Kidney glomerular epithelial cell (primary cell): ENCODE measurements around the gene PLCB4.

ENCODE experiments used
- DNase-seq: peaks from one replicate; lab custom pipeline; 2025; lab: John Stamatoyannopoulos, UW

PLCB4 gene

GRCh38 chr20:9103955-9104354 is 35.1 kb downstream of the PLCB4 start:
- DNase-seq = peak; percentile 6

- no peak for DNase-seq
Measured at GRCh38 chr20:9108260-9108659, 39.4 kb downstream of the PLCB4 start.

GRCh38 chr20:9109566-9109965 is 40.7 kb downstream of the PLCB4 start:
- no peak for DNase-seq

GRCh38 chr20:9110365-9110764 is 41.5 kb downstream of the PLCB4 start:
- no peak for DNase-seq

GRCh38 chr20:9110916-9111432 is 42.1 kb downstream of the PLCB4 start:
- peak; percentile 6 for DNase-seq

GRCh38 chr20:9112541-9113515 is 43.9 kb downstream of the PLCB4 start:
- peak; percentile 77 for DNase-seq

GRCh38 chr20:9114709-9115108 is 45.8 kb downstream of the PLCB4 start:
- no peak for DNase-seq

- no peak for DNase-seq
Measured at GRCh38 chr20:9117548-9117947, 48.7 kb downstream of the PLCB4 start.

- DNase-seq = no peak
Measured at GRCh38 chr20:9119776-9120175, 50.9 kb downstream of the PLCB4 start.

GRCh38 chr20:9121211-9121610 is 52.3 kb downstream of the PLCB4 start:
- no peak for DNase-seq

GRCh38 chr20:9122571-9122970 is 53.7 kb downstream of the PLCB4 start:
- no peak for DNase-seq

- no peak for DNase-seq
Measured at GRCh38 chr20:9126527-9126926, 57.6 kb downstream of the PLCB4 start.

- DNase-seq = no peak
Measured at GRCh38 chr20:9128568-9128967, 59.7 kb downstream of the PLCB4 start.

- DNase-seq = no peak
Measured at GRCh38 chr20:9129756-9130155, 60.9 kb downstream of the PLCB4 start.

- DNase-seq = no peak
Measured at GRCh38 chr20:9130521-9130920, 61.6 kb downstream of the PLCB4 start.

- DNase-seq = no peak
Measured at GRCh38 chr20:9131841-9132240, 63.0 kb downstream of the PLCB4 start.

GRCh38 chr20:9134346-9134745 is 65.5 kb downstream of the PLCB4 start:
- no peak for DNase-seq

GRCh38 chr20:9136114-9136513 is 67.2 kb downstream of the PLCB4 start:
- no peak for DNase-seq

- no peak for DNase-seq
Measured at GRCh38 chr20:9137001-9137400, 68.1 kb downstream of the PLCB4 start.

GRCh38 chr20:9139106-9139833 is 70.4 kb downstream of the PLCB4 start:
- no peak for DNase-seq

- no peak for DNase-seq
Measured at GRCh38 chr20:9140162-9140760, 71.4 kb downstream of the PLCB4 start.

GRCh38 chr20:9141070-9141469 is 72.2 kb downstream of the PLCB4 start:
- no peak for DNase-seq
